IMR-90 (cell line): ENCODE data around the gene RPS6KA5. TPM values are rescaled to one million over a fixed set of nuclear protein-coding genes. Genes with fewer than 3 reads are reported as not detected.

ENCODE experiments used
- ATAC-seq: fragments of 200-7000 bp; cut with Tn5 transposase; 2 replicates; pipeline ENCODE4 v1.9.1; 2020; ENCODE audit warnings: low read depth, mild to moderate bottlenecking, moderate library complexity
- BruUV-seq: library from RNA; stranded (reverse); fragments of 400-500 nt; replicated peaks from 2 replicates; lab custom pipeline; 2021; lab: Mats Ljungman, UMichigan
- CTCF ChIA-PET: fragments of 300-600 bp; formaldehyde crosslinking; extraction: SDS; loops from one replicate; lab custom pipeline; 2021; ENCODE audit warnings: antibody characterized with exemption; lab: Yijun Ruan, JAX
- POLR2A ChIA-PET: fragments of 300-600 bp; sonication (Branson Sonifier 250); formaldehyde crosslinking; loops from one replicate; lab custom pipeline; 2022; ENCODE audit warnings: antibody characterized with exemption; ENCODE audit not compliant: unreplicated experiment; lab: Charles Lee
- DNase-seq: peaks from one replicate; pipeline ENCODE4 v3.0.0; 2013
- H2AFZ ChIP-seq: replicated peaks from 2 replicates; pipeline ENCODE3; 2013; ENCODE audit warnings: low read length, mild to moderate bottlenecking; ENCODE audit not compliant: poor library complexity
- H2AK5ac ChIP-seq: 2 replicates; pipeline ENCODE4 v1.6.1; 2013; ENCODE audit warnings: low read depth, low read length, inconsistent platforms
- H2AK9ac ChIP-seq: replicated peaks from 2 replicates; pipeline ENCODE3; 2013; ENCODE audit warnings: mild to moderate bottlenecking, low read depth, low read length, moderate library complexity; ENCODE audit not compliant: poor library complexity
- H2BK120ac ChIP-seq: 2 replicates; pipeline ENCODE4 v1.6.1; 2013; ENCODE audit warnings: low read depth, low read length, inconsistent platforms
- H2BK15ac ChIP-seq: 3 replicates; pipeline ENCODE4 v1.6.1; 2013; ENCODE audit warnings: low read depth, low read length, inconsistent platforms
- H2BK20ac ChIP-seq: 2 replicates; pipeline ENCODE4 v1.6.1; 2013; ENCODE audit warnings: low read depth, mild to moderate bottlenecking, inconsistent platforms, low read length, moderate library complexity
- H2BK5ac ChIP-seq: 2 replicates; pipeline ENCODE4 v1.6.1; 2013; ENCODE audit warnings: mild to moderate bottlenecking, low read depth, low read length, inconsistent platforms; ENCODE audit not compliant: poor library complexity, severe bottlenecking
- H3K14ac ChIP-seq: replicated peaks from 2 replicates; pipeline ENCODE4 v1.6.1; 2013; ENCODE audit warnings: low read depth, low read length, inconsistent platforms
- H3K18ac ChIP-seq: 2 replicates; pipeline ENCODE4 v1.6.1; 2013; ENCODE audit warnings: low read depth, low read length, control low read depth
- H3K23ac ChIP-seq: 2 replicates; pipeline ENCODE4 v1.6.1; 2013; ENCODE audit warnings: low read depth, low read length, inconsistent platforms
- H3K27ac ChIP-seq: 2 replicates; pipeline ENCODE4 v1.5.1; 2013; ENCODE audit warnings: mild to moderate bottlenecking, control low read depth, low read length; ENCODE audit not compliant: insufficient read depth
- H3K27me3 ChIP-seq: 2 replicates; pipeline ENCODE4 v1.6.1; 2013; ENCODE audit warnings: low read length; ENCODE audit not compliant: control insufficient read depth, insufficient read depth
- H3K36me3 ChIP-seq: 2 replicates; pipeline ENCODE4 v1.6.1; 2013; ENCODE audit warnings: low read length, mixed read lengths; ENCODE audit not compliant: control insufficient read depth, insufficient read depth
- H3K4ac ChIP-seq: 2 replicates; pipeline ENCODE4 v1.6.1; 2013; ENCODE audit warnings: low read depth, low read length, inconsistent platforms
- H3K4me1 ChIP-seq: 2 replicates; pipeline ENCODE4 v1.6.1; 2013; ENCODE audit warnings: low read length, mixed read lengths; ENCODE audit not compliant: control insufficient read depth, insufficient read depth
- H3K4me2 ChIP-seq: 2 replicates; pipeline ENCODE4 v1.6.1; 2013; ENCODE audit warnings: low read depth, mild to moderate bottlenecking, control low read depth, low read length, moderate library complexity
- H3K4me3 ChIP-seq: 2 replicates; pipeline ENCODE4 v1.5.1; 2013; ENCODE audit warnings: low read depth, mild to moderate bottlenecking, control low read depth, low read length, moderate library complexity; ENCODE audit not compliant: insufficient read depth
- H3K56ac ChIP-seq: 2 replicates; pipeline ENCODE4 v1.6.1; 2013; ENCODE audit warnings: low read length, inconsistent platforms; ENCODE audit not compliant: insufficient read depth; ENCODE audit errors: extremely low read depth
- H3K79me1 ChIP-seq, 2 experiments: 2 replicates each; pipeline ENCODE4 v1.6.1; 2013; ENCODE audit warnings: low read length in 2 of 2, inconsistent platforms in 1 of 2, low read depth in 1 of 2
- H3K9ac ChIP-seq: 2 replicates; pipeline ENCODE4 v1.6.1; 2013; ENCODE audit warnings: low read depth, low read length, control low read depth
- H3K9me1 ChIP-seq: 2 replicates; pipeline ENCODE4 v1.6.1; 2013; ENCODE audit warnings: low read length, inconsistent platforms; ENCODE audit not compliant: insufficient read depth
- H3K9me3 ChIP-seq: 2 replicates; pipeline ENCODE4 v1.6.1; 2013; ENCODE audit warnings: low read length; ENCODE audit not compliant: control insufficient read depth, insufficient read depth
- H4K20me1 ChIP-seq: 2 replicates; pipeline ENCODE4 v1.6.1; 2013; ENCODE audit warnings: low read length, inconsistent platforms; ENCODE audit not compliant: insufficient read depth
- H4K5ac ChIP-seq: 2 replicates; pipeline ENCODE4 v1.6.1; 2013; ENCODE audit warnings: mild to moderate bottlenecking, low read depth, low read length, control low read depth
- H4K8ac ChIP-seq, 2 experiments: 2 replicates each; pipeline ENCODE4 v1.6.1; 2013; ENCODE audit warnings: low read depth in 2 of 2, low read length in 2 of 2, control low read depth in 1 of 2, inconsistent platforms in 1 of 2
- H4K91ac ChIP-seq: 2 replicates; pipeline ENCODE4 v1.6.1; 2013; ENCODE audit warnings: low read depth, low read length, inconsistent platforms; ENCODE audit not compliant: insufficient read depth
- FOS ChIP-seq: fragments of 150-350 bp; IDR thresholded peaks from 2 replicates; pipeline ENCODE4 v1.6.1; 2016; ENCODE audit warnings: low read depth, low read length
- RAD21 ChIP-seq: IDR thresholded peaks from 2 replicates; pipeline ENCODE4 v1.6.1; 2012; ENCODE audit warnings: low read length, improper control_type of control experiment
- RFX5 ChIP-seq: IDR thresholded peaks from 2 replicates; pipeline ENCODE4 v1.8.0; 2012; ENCODE audit warnings: low read depth, mild to moderate bottlenecking, low read length, moderate library complexity
- USF2 ChIP-seq: fragments of 150-350 bp; IDR thresholded peaks from 2 replicates; pipeline ENCODE4 v1.6.1; 2017; ENCODE audit warnings: mild to moderate bottlenecking, antibody characterized with exemption, low read length, low read depth
- WGBS, 2 experiments: methylation state at CpG; one replicate each; pipeline versions ENCODE4 v1.1.5 to v1.1.7; 2013; ENCODE audit warnings: missing lambda C conversion rate in 2 of 2; ENCODE audit not compliant: insufficient read length in 1 of 2; ENCODE audit errors: extremely low coverage in 2 of 2; 5-methylcytosine and 5-hydroxymethylcytosine counted together
- dilution Hi-C: fragments of 300-500 bp; cut with HindIII; formaldehyde crosslinking; loops from one replicate; pipeline ENCODE4 v1.14.3; 2018; ENCODE audit warnings: low sequenced_read_pairs; ENCODE audit not compliant: unreplicated experiment
- in situ Hi-C: fragments of 300-500 bp; cut with MboI; formaldehyde crosslinking; loops from 3 replicates; pipeline ENCODE4 v1.14.3; 2019; ENCODE audit warnings: low sequenced_read_pairs, inconsistent platforms, mixed read lengths
- intact Hi-C: fragments of 100-400 bp; cut with micrococcal nuclease; formaldehyde crosslinking; loops from 2 replicates; pipeline ENCODE4 v1.10.0; 2022
- polyA plus RNA-seq, 3 experiments: library from polyadenylated mRNA; depleted of rRNA; stranded (reverse); fragments of >200 nt; gene quantifications; 2 replicates each; pipeline ENCODE4 v1.2.3, GENCODE V29; 2012; ENCODE audit warnings: low replicate concordance in 1 of 3
- total RNA-seq: library from RNA; depleted of rRNA; stranded (reverse); fragments of >200 nt; gene quantifications from 2 replicates; pipeline ENCODE4 v1.2.3, GENCODE V29; 2012

Gene RPS6KA5
- total and polyA plus RNA-seq, 2 of the 4 experiments (the other 2 are of a cell fraction): 0.36 TPM

- Histone ChIP-seq H3K4me1 (no peaks in the 10 kb centered on the region; the same call in 1 of the 2 replicates), H2AK5ac (no peak overlapping the region), H2AFZ (no peak overlapping the region), H3K4me2 (peak overlapping the region; percentile 27; the same call in 1 of the 2 replicates), H2AK9ac (no peak overlapping the region), H3K14ac (no peak overlapping the region), H2BK20ac (no peak overlapping the region), H3K23ac (no peak overlapping the region), H2BK120ac (no peak overlapping the region), H3K36me3 (no peaks in the 10 kb centered on the region), H3K9ac (no peak overlapping the region), H3K9me1 (no peaks in the 10 kb centered on the region), H3K9me3 (no peaks in the 10 kb centered on the region), H3K27ac (peak overlapping the region; percentile 50; the same call in 1 of the 2 replicates), H3K56ac (no peak overlapping the region), H4K8ac (no peak overlapping the region), H3K18ac (no peak overlapping the region), H3K4me3 (no peak overlapping the region), H4K20me1 (no peaks in the 10 kb centered on the region), H3K27me3 (no peaks in the 10 kb centered on the region), H4K91ac (no peak overlapping the region), H2BK5ac (no peak overlapping the region), H3K79me1 (no peaks in the 10 kb centered on the region), H4K5ac (no peak overlapping the region), H3K4ac (no peak overlapping the region), H2BK15ac (no peak overlapping the region)
- intact Hi-C loops (no loop called here), in situ Hi-C loops (no loop called here), dilution Hi-C loops (no loop called here)
- BruUV-seq: no TSS peak
- ChIA-PET CTCF (interaction anchor here (1.4 kb wide), 1 partner anchor 22 kb away, joined by 4 read pairs; no protein-coding TSS in a partner anchor), POLR2A (no interaction called here)
- ATAC-seq (0 out of 2 replicates have a peak, but pooled peaks have one; percentile 44), DNase-seq (peak; percentile 2)
- TF ChIP-seq RFX5 (no peak), RAD21 (no peak), FOS (no peak), USF2 (no peak)
- WGBS, 2 experiments: 20% methylated on average over 2 of the region's 4 CpGs; no CpG with 5 or more reads in 1 of the 2 experiments
These were observed 135.7 kb downstream of the RPS6KA5 start for GRCh38 chr14:90924621-90925340.
